Activated naive CD8-positive, alpha-beta T cell (primary cell): ENCODE results near the gene SLFN11.
"Not testable (repeated sequence)": the region's sequence is repeated elsewhere in the genome, so short reads cannot be mapped to it uniquely, and the experiment has no call there.

Experiments
- H3K27ac Mint-ChIP-seq: one replicate; pipeline ENCODE4 v1.8.0; 2021; ENCODE audit warnings: mixed read lengths
- H3K27me3 Mint-ChIP-seq: one replicate; pipeline ENCODE4 v1.8.0; 2021; ENCODE audit warnings: mixed read lengths
- H3K36me3 Mint-ChIP-seq: one replicate; pipeline ENCODE4 v1.8.0; 2021; ENCODE audit warnings: mixed read lengths
- H3K4me1 Mint-ChIP-seq: one replicate; pipeline ENCODE4 v1.8.0; 2021; ENCODE audit warnings: low read depth, mixed read lengths
- H3K4me3 Mint-ChIP-seq: one replicate; pipeline ENCODE4 v1.8.0; 2021; ENCODE audit warnings: mild to moderate bottlenecking, mixed read lengths
- H3K9me3 Mint-ChIP-seq: one replicate; pipeline ENCODE4 v1.8.0; 2021; ENCODE audit warnings: low read depth, mixed read lengths

Gene SLFN11

GRCh38 chr17:35373534-35373983 is at the start of gene SLFN11:
TSS of gene SLFN11 (minus strand) at chr17:35373621. CDS start at chr17:35363807, 9,814 bp downstream.
- H3K27me3 Mint-ChIP-seq, result no peaks in the 10 kb centered on the region
- peaks cover 9% of the 10 kb centered on the region for H3K36me3 Mint-ChIP-seq
- H3K4me1 Mint-ChIP-seq, result peaks cover 53% of the 10 kb centered on the region
- peak within 1 kb of the TSS; percentile 92 for H3K27ac Mint-ChIP-seq
- H3K4me3 Mint-ChIP-seq, result peak within 1 kb of the TSS; percentile 90
- peaks cover 11% of the 10 kb centered on the region for H3K9me3 Mint-ChIP-seq

GRCh38 chr17:35421069-35421468 is 47.6 kb upstream of the SLFN11 start:
- H3K4me3 Mint-ChIP-seq, H3K27me3 Mint-ChIP-seq, H3K4me1 Mint-ChIP-seq, H3K9me3 Mint-ChIP-seq, H3K27ac Mint-ChIP-seq: not testable (repeated sequence)
- H3K36me3 Mint-ChIP-seq, result peaks cover 14% of the 10 kb centered on the region

DNA sequence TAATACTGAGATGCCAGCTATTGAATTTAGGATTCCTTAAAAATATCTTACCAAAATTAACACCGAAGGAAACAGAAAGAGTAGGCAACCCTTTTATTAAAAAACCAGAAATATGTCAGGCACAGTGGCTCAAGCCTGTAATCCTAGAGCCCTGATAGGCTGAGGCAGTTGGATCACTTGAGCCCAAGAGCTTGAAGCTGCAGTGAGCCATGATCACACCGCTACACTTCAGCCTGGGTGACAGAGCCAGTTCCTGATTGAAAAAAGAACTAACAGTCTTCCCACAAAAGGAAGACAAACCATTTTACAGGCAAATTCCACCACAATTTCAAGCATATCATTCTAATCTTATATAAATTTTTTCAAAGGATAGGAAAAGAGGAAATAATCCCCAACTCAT is 43.2 kb upstream of the SLFN11 start:
- Mint-ChIP-seq H3K9me3 (peaks cover 4% of the 10 kb centered on the region), H3K27me3 (no peaks in the 10 kb centered on the region), H3K27ac (no peak overlapping the region), H3K36me3 (peaks cover 28% of the 10 kb centered on the region), H3K4me1 (no peaks in the 10 kb centered on the region), H3K4me3 (no peak overlapping the region)

DNA sequence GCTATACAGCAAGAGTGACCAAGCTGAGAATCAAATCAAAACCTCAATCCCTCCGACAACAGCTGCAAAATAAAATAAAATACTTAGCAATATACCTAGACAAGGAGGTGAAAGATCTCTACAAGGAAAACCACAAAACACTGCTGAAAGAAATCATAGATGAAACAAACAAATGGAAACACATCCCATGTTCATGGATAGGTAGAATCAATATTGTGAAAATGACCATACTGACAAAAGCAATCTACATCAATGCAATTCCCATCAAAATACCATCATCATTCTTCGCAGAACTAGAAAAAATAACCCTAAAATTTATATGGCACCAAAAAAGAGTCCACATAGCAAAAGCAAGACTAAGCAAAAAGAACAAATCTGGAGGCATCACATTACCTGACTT is 41.3 kb upstream of the SLFN11 start:
- H3K27me3 Mint-ChIP-seq, H3K4me1 Mint-ChIP-seq, H3K9me3 Mint-ChIP-seq, H3K27ac Mint-ChIP-seq, H3K4me3 Mint-ChIP-seq: not testable (repeated sequence)
- peaks cover 28% of the 10 kb centered on the region for H3K36me3 Mint-ChIP-seq

DNA sequence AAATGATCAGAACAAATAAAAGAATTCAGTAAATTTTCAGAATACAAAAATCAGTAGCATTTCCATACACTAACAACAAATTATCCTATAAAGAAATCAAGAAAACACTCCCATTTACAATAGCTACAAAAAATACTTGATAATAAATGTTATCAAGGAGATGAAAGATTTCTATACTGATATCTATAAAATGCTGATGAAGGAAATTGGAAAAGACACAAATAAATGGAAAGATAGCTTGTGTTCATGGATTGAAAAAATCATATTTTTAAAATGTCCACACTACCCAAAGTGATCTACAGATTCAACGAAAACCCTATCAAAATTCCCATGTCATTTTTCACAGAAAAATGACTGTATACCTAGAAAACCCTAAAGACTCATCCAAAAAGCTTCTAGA is 40.8 kb upstream of the SLFN11 start:
- no peak overlapping the region for H3K4me3 Mint-ChIP-seq
- H3K27me3 Mint-ChIP-seq, result no peaks in the 10 kb centered on the region
- no peaks in the 10 kb centered on the region for H3K4me1 Mint-ChIP-seq
- H3K36me3 Mint-ChIP-seq, result peaks cover 26% of the 10 kb centered on the region
- H3K9me3 Mint-ChIP-seq, result peaks cover 4% of the 10 kb centered on the region
- H3K27ac Mint-ChIP-seq, result no peak overlapping the region

DNA sequence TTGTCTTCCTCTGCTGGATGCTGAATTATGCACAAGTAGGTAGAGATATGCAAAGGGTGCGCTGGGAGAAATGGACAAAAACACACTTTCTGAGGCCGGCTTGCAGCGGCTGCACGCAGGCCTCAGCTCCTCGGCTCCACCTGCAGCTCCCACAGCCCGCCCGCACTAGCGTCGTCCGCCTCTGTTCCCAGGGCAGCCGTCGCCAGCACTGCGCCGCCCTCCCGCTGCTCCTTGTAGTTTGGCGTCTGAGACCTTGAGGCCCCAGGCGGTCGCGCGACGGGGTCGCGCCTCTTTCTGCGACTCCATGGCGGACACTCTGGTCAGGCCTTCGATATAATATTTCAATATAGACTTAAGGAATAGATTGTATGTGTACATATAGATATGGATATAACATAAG is 34.1 kb upstream of the SLFN11 start:
- H3K4me1 Mint-ChIP-seq, result peaks cover 6% of the 10 kb centered on the region
- no peak overlapping the region for H3K4me3 Mint-ChIP-seq
- H3K27me3 Mint-ChIP-seq, result no peaks in the 10 kb centered on the region
- no peak overlapping the region for H3K27ac Mint-ChIP-seq
- peaks cover 8% of the 10 kb centered on the region for H3K36me3 Mint-ChIP-seq
- H3K9me3 Mint-ChIP-seq, result no peaks in the 10 kb centered on the region

DNA sequence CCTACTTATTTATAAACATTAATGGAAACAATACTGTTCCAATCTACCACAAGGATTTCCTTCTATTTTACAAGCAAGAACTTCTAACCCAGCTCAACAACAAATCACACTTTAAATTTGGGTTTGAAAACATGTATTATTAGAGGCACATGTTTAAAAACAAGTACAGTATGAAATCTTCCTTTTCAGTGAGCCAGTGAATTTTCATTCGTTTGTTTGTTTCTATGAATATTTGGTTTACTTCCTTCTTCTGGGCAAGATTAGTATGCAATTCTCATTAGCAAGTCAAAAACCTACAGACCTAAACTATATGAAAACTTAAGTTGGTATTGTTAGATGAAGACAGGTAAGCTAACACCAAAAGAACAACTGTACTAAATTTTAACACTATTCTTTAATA is 33.1 kb upstream of the SLFN11 start:
- H3K9me3 Mint-ChIP-seq, result no peaks in the 10 kb centered on the region
- no peaks in the 10 kb centered on the region for H3K27me3 Mint-ChIP-seq
- H3K36me3 Mint-ChIP-seq, result peaks cover 8% of the 10 kb centered on the region
- peaks cover 6% of the 10 kb centered on the region for H3K4me1 Mint-ChIP-seq
- H3K27ac Mint-ChIP-seq, result no peak overlapping the region
- no peak overlapping the region for H3K4me3 Mint-ChIP-seq

DNA sequence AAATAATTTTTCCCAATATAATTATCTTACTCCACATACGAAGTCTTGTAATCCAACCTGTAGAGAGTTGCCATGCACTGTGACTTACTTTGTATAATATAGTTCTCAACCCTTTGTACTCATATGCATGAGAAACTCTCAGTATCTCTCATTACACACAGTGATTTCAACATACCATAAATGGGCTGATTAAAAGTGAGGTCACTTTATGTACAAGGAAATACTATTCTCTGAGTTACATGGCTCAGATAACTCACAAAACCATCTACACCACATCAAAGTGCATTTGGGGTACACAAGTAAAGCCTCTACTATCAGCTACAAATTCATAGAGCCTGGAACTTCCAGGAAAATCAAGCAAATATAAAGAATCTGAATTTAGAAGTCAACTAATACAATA is 30.9 kb upstream of the SLFN11 start:
- no peak overlapping the region for H3K4me3 Mint-ChIP-seq
- H3K4me1 Mint-ChIP-seq, result peaks cover 8% of the 10 kb centered on the region
- no peaks in the 10 kb centered on the region for H3K9me3 Mint-ChIP-seq
- peaks cover 7% of the 10 kb centered on the region for H3K36me3 Mint-ChIP-seq
- H3K27me3 Mint-ChIP-seq, result no peaks in the 10 kb centered on the region
- H3K27ac Mint-ChIP-seq, result no peak overlapping the region

DNA sequence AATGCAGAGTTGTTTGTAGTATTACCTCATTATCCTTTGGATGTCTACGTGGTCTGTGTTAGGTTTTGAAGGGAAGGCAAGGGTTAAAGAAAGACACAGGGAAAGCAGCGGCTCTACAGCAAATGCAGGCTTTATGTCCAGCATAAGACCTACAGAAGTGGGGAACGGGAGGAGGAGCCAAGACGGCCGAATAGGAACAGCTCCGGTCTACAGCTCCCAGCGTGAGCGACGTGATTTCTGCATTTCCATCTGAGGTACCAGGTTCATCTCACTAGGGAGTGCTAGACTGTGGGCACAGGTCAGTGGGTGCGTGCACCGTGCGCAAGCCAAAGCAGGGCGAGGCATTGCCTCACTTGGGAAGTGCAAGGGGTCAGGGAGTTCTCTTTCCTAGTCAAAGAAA is 20.4 kb upstream of the SLFN11 start:
- H3K36me3 Mint-ChIP-seq, H3K4me1 Mint-ChIP-seq, H3K9me3 Mint-ChIP-seq, H3K4me3 Mint-ChIP-seq, H3K27me3 Mint-ChIP-seq, H3K27ac Mint-ChIP-seq: not testable (repeated sequence)

GRCh38 chr17:35390663-35391062 is 17.2 kb upstream of the SLFN11 start:
- peaks cover 7% of the 10 kb centered on the region for H3K36me3 Mint-ChIP-seq
- no peak overlapping the region for H3K27ac Mint-ChIP-seq
- no peak overlapping the region for H3K4me3 Mint-ChIP-seq
- peaks cover 3% of the 10 kb centered on the region for H3K27me3 Mint-ChIP-seq
- H3K4me1 Mint-ChIP-seq, result peaks cover 2% of the 10 kb centered on the region
- H3K9me3 Mint-ChIP-seq, result no peaks in the 10 kb centered on the region

GRCh38 chr17:35390156-35390555 is 16.7 kb upstream of the SLFN11 start:
- H3K27ac Mint-ChIP-seq, result no peak overlapping the region
- no peak overlapping the region for H3K4me3 Mint-ChIP-seq
- peaks cover 2% of the 10 kb centered on the region for H3K4me1 Mint-ChIP-seq

GRCh38 chr17:35387496-35387895 is 14.1 kb upstream of the SLFN11 start:
- H3K36me3 Mint-ChIP-seq, result peaks cover 5% of the 10 kb centered on the region
- peaks cover 4% of the 10 kb centered on the region for H3K9me3 Mint-ChIP-seq
- no peaks in the 10 kb centered on the region for H3K4me1 Mint-ChIP-seq
- no peak overlapping the region for H3K27ac Mint-ChIP-seq
- no peak overlapping the region for H3K4me3 Mint-ChIP-seq
- peaks cover 3% of the 10 kb centered on the region for H3K27me3 Mint-ChIP-seq

More at GRCh38 chr17:35390156-35390555, 16.7 kb upstream of the SLFN11 start:
- no peaks in the 10 kb centered on the region for H3K9me3 Mint-ChIP-seq
- H3K36me3 Mint-ChIP-seq, result peaks cover 7% of the 10 kb centered on the region
- peaks cover 3% of the 10 kb centered on the region for H3K27me3 Mint-ChIP-seq

GRCh38 chr17:35377706-35378105 is 4.3 kb upstream of the SLFN11 start:
- Mint-ChIP-seq H3K4me3 (no peak overlapping the region), H3K36me3 (no peaks in the 10 kb centered on the region), H3K27me3 (no peaks in the 10 kb centered on the region), H3K9me3 (no peaks in the 10 kb centered on the region), H3K27ac (no peak overlapping the region), H3K4me1 (peaks cover 31% of the 10 kb centered on the region)

GRCh38 chr17:35377068-35377467 is 3.6 kb upstream of the SLFN11 start:
- H3K27ac Mint-ChIP-seq, result no peak overlapping the region
- no peaks in the 10 kb centered on the region for H3K36me3 Mint-ChIP-seq
- H3K4me3 Mint-ChIP-seq, result no peak overlapping the region
- H3K27me3 Mint-ChIP-seq, result no peaks in the 10 kb centered on the region
- no peaks in the 10 kb centered on the region for H3K9me3 Mint-ChIP-seq
- H3K4me1 Mint-ChIP-seq, result peaks cover 35% of the 10 kb centered on the region

DNA sequence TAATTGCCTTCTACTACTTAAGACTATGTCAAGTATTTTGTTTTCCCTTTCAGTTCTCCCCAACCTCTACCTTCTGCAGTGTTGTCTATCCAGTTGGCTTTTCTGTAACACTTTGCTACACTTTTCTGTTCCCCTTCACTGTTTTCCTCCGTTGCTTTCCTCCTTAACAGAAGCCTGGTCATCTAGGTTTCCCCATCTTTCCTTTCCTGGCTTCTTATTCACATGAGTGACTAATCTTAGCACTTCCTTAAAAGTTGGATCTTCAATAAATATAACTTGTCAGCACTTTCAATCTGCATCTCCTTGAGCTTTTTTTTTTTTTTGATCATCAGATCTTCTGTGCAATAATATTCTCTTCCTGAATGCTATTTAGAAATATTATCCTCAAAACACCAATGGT is 2.8 kb upstream of the SLFN11 start:
- H3K36me3 Mint-ChIP-seq, result no peaks in the 10 kb centered on the region
- peak overlapping the region; percentile 43 for H3K4me3 Mint-ChIP-seq
- peak overlapping the region; percentile 55 for H3K27ac Mint-ChIP-seq
- no peaks in the 10 kb centered on the region for H3K9me3 Mint-ChIP-seq
- H3K4me1 Mint-ChIP-seq, result peaks cover 43% of the 10 kb centered on the region
- no peaks in the 10 kb centered on the region for H3K27me3 Mint-ChIP-seq

GRCh38 chr17:35374766-35375344 is 1.4 kb upstream of the SLFN11 start:
- peaks cover 5% of the 10 kb centered on the region for H3K36me3 Mint-ChIP-seq
- peaks cover 8% of the 10 kb centered on the region for H3K9me3 Mint-ChIP-seq

More at GRCh38 chr17:35374766-35375344, 1.4 kb upstream of the SLFN11 start:
- Mint-ChIP-seq H3K4me1 (peaks cover 50% of the 10 kb centered on the region), H3K27me3 (no peaks in the 10 kb centered on the region), H3K4me3 (peak overlapping the region; percentile 90), H3K27ac (peak overlapping the region; percentile 92)
